Neuronal stem cell (in vitro differentiated cells): ENCODE measurements around the gene NUP210L.

Source experiments
- DNase-seq: peaks from one replicate; pipeline ENCODE4 v3.0.0-alpha.2; 2013; ENCODE audit warnings: low spot score
- H2AFZ ChIP-seq: one replicate; pipeline ENCODE4 v1.6.1; 2013; ENCODE audit warnings: mild to moderate bottlenecking, low read length, inconsistent platforms
- H2AK5ac ChIP-seq: 2 replicates; pipeline ENCODE4 v1.6.1; 2013; ENCODE audit warnings: low read depth, mild to moderate bottlenecking, inconsistent platforms, low read length, moderate library complexity, mixed read lengths
- H2BK120ac ChIP-seq: 2 replicates; pipeline ENCODE4 v1.6.1; 2013; ENCODE audit warnings: low read depth, mild to moderate bottlenecking, inconsistent platforms, low read length, moderate library complexity, mixed read lengths
- H2BK12ac ChIP-seq: one replicate; pipeline ENCODE4 v1.6.1; 2013; ENCODE audit warnings: low read length, inconsistent platforms
- H2BK15ac ChIP-seq: 2 replicates; pipeline ENCODE4 v1.6.1; 2013; ENCODE audit warnings: mild to moderate bottlenecking, low read length, inconsistent platforms, mixed read lengths
- H2BK5ac ChIP-seq: one replicate; pipeline ENCODE4 v1.6.1; 2013; ENCODE audit warnings: inconsistent platforms, mild to moderate bottlenecking, low read length, moderate library complexity
- H3K14ac ChIP-seq: one replicate; pipeline ENCODE4 v1.6.1; 2013; ENCODE audit warnings: low read length, inconsistent platforms
- H3K18ac ChIP-seq: 2 replicates; pipeline ENCODE4 v1.6.1; 2013; ENCODE audit warnings: low read length, inconsistent platforms
- H3K23ac ChIP-seq: 2 replicates; pipeline ENCODE4 v1.6.1; 2013; ENCODE audit warnings: low read depth, mild to moderate bottlenecking, mixed read lengths, low read length, inconsistent platforms; ENCODE audit not compliant: poor library complexity
- H3K27ac ChIP-seq: replicated peaks from 3 replicates; pipeline ENCODE4 v1.5.1; 2013; ENCODE audit warnings: low read length, inconsistent platforms
- H3K27me3 ChIP-seq, 3 experiments: 2 replicates each; pipeline ENCODE4 v1.6.1; 2013; ENCODE audit warnings: low read length in 3 of 3, mild to moderate bottlenecking in 2 of 3, inconsistent platforms in 1 of 3, low read depth in 1 of 3, mixed read lengths in 1 of 3, moderate library complexity in 1 of 3; ENCODE audit not compliant: control insufficient read depth in 3 of 3, insufficient read depth in 3 of 3
- H3K36me3 ChIP-seq, 2 donors: replicated peaks in 1 of 2; 2 replicates each; pipeline ENCODE4 v1.6.1; 2013; ENCODE audit warnings: low read length in 2 of 2; ENCODE audit not compliant: control insufficient read depth in 2 of 2, insufficient read depth in 2 of 2
- H3K4ac ChIP-seq: 2 replicates; pipeline ENCODE4 v1.6.1; 2013; ENCODE audit warnings: inconsistent platforms, mild to moderate bottlenecking, low read length, moderate library complexity
- H3K4me1 ChIP-seq, 2 donors: 1 replicate in 1 of 2; 2 replicates in 1 of 2; pipeline ENCODE4 v1.6.1; 2013; ENCODE audit warnings: low read length in 2 of 2, low read depth in 1 of 2; ENCODE audit not compliant: control insufficient read depth in 2 of 2, insufficient read depth in 1 of 2
- H3K4me2 ChIP-seq: one replicate; pipeline ENCODE4 v1.6.1; 2013; ENCODE audit warnings: mild to moderate bottlenecking, low read length, inconsistent platforms; ENCODE audit not compliant: insufficient read depth, poor library complexity, severe bottlenecking
- H3K4me3 ChIP-seq, 2 donors: 2 replicates each; pipeline ENCODE4 v1.5.1; 2013; ENCODE audit warnings: low read length in 2 of 2, mild to moderate bottlenecking in 2 of 2, inconsistent platforms in 1 of 2, moderate library complexity in 1 of 2
- H3K79me1 ChIP-seq: one replicate; pipeline ENCODE4 v1.6.1; 2013; ENCODE audit warnings: low read depth, mild to moderate bottlenecking, inconsistent platforms, low read length, moderate library complexity
- H3K9ac ChIP-seq: one replicate; pipeline ENCODE4 v1.6.1; 2013; ENCODE audit warnings: mild to moderate bottlenecking, low read depth, low read length, inconsistent platforms; ENCODE audit not compliant: poor library complexity
- H3K9me3 ChIP-seq, 2 donors: replicated peaks in 1 of 2; 2 replicates each; pipeline versions ENCODE3 to v1.6.1; 2013; ENCODE audit warnings: low read length in 2 of 2, mild to moderate bottlenecking in 2 of 2, inconsistent platforms in 1 of 2, low read depth in 1 of 2, mixed read lengths in 1 of 2, moderate library complexity in 1 of 2; ENCODE audit not compliant: control insufficient read depth in 2 of 2, insufficient read depth in 1 of 2
- H4K8ac ChIP-seq: one replicate; pipeline ENCODE4 v1.6.1; 2013; ENCODE audit warnings: low read depth, mild to moderate bottlenecking, inconsistent platforms, low read length, moderate library complexity
- H4K91ac ChIP-seq: one replicate; pipeline ENCODE4 v1.6.1; 2013; ENCODE audit warnings: low read length, low read depth, mild to moderate bottlenecking, inconsistent platforms; ENCODE audit not compliant: poor library complexity
- WGBS, 2 donors: extraction: QIAGEN DNeasy Blood & Tissue Kit; methylation state at CpG; one replicate each; pipeline ENCODE4 v1.1.7; 2013; ENCODE audit warnings: missing lambda C conversion rate in 2 of 2, mixed read lengths in 1 of 2; ENCODE audit not compliant: insufficient read length in 2 of 2, insufficient replicate concordance in 1 of 2; ENCODE audit errors: extremely low coverage in 2 of 2; 5-methylcytosine and 5-hydroxymethylcytosine counted together

Gene NUP210L

DNA sequence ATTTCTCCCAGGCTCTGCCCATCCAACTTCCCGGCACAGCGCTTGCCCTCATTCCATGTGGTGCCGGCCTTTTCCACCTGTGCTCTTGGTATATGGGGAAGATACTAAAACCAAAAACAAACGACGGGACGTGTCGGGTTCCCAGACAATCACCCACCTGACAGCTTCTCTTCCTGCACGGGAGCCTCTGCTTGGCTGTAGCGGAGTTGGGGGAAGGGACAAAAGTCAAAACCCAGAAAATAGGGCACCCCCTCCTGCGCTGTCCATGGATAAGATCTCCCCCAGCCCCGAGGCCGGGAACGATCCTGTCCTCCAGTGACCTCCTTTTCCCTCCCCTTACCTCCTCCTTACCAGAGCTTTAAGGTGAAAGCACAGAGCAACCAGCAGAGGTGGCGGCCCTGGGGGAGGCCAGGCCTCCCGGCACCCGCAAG lies 178.0 kb downstream of the NUP210L start:
- H3K4me1 ChIP-seq: peaks cover 2 to 10% of the 10 kb centered on the region in 2 donors
- peak overlapping the region; percentile 94 to 98 for H3K4me3 ChIP-seq
- no CpG with 5 or more reads among the region's 16 CpGs for WGBS, 2 donors
- no peak overlapping the region for H2BK120ac ChIP-seq
- peak overlapping the region; percentile 28 for H3K14ac ChIP-seq
- H2AFZ ChIP-seq: peak overlapping the region; percentile 94
- no peak overlapping the region for H2BK15ac ChIP-seq
- no peaks in the 10 kb centered on the region for H3K9me3 ChIP-seq
- peak overlapping the region; percentile 90 for H3K9ac ChIP-seq
- no peak overlapping the region for H4K8ac ChIP-seq
- H2BK12ac ChIP-seq: no peak overlapping the region
- H3K23ac ChIP-seq: no peak overlapping the region
- peaks cover 3% of the 10 kb centered on the region for H3K79me1 ChIP-seq
- H3K4me2 ChIP-seq: peak overlapping the region; percentile 92
- H2AK5ac ChIP-seq: no peak overlapping the region
- no peak overlapping the region for H3K4ac ChIP-seq
- H3K36me3 ChIP-seq: peaks cover 16 to 72% of the 10 kb centered on the region in 2 donors
- DNase-seq: no peak
- peak overlapping the region; percentile 57 for H2BK5ac ChIP-seq
- peak overlapping the region; percentile 52 for H3K27ac ChIP-seq
- peak overlapping the region; percentile 88 for H3K18ac ChIP-seq
- H4K91ac ChIP-seq: no peak overlapping the region
- H3K27me3 ChIP-seq: no peaks in the 10 kb centered on the region

DNA sequence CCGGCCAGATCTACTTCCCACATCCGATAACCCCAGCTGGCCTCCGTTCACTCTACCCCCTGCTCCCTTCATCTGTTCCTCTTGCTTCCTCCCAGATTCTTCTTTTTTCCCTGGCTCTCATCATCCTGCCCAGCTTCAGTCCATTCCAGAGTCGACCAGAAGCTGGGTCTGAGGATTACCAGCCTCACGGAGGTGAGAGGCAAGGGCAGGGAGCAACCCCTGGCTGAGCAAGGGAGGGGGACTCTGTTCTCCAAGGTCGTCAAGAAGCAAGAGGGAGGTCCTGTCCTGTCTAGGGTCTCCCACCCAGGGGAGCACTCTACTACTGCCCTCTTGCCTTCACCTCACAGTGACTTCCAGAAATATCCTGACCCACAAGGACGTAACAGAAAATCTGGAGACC lies 181.3 kb downstream of the NUP210L start:
- Histone ChIP-seq H3K18ac (no peak overlapping the region), H3K4me2 (no peak overlapping the region), H4K91ac (no peak overlapping the region), H3K27me3 (no peaks in the 10 kb centered on the region), H4K8ac (no peak overlapping the region), H3K23ac (no peak overlapping the region), H2BK5ac (no peak overlapping the region), H2AFZ (no peak overlapping the region), H3K36me3 (peaks cover 16 to 55% of the 10 kb centered on the region in 2 donors), H2BK12ac (no peak overlapping the region), H2BK120ac (no peak overlapping the region), H3K4me3 (no peak overlapping the region), H3K4ac (no peak overlapping the region), H3K27ac (no peak overlapping the region), H3K79me1 (peaks cover 3% of the 10 kb centered on the region), H3K9ac (no peak overlapping the region), H3K9me3 (no peaks in the 10 kb centered on the region), H2BK15ac (no peak overlapping the region), H3K4me1 (peaks cover 3 to 14% of the 10 kb centered on the region in 2 donors), H3K14ac (no peak overlapping the region), H2AK5ac (no peak overlapping the region)
- WGBS, 2 donors: 100% methylated on average over 2 of the region's 7 CpGs; no CpG with 5 or more reads in 1 of the 2 donors
- DNase-seq: no peak

DNA sequence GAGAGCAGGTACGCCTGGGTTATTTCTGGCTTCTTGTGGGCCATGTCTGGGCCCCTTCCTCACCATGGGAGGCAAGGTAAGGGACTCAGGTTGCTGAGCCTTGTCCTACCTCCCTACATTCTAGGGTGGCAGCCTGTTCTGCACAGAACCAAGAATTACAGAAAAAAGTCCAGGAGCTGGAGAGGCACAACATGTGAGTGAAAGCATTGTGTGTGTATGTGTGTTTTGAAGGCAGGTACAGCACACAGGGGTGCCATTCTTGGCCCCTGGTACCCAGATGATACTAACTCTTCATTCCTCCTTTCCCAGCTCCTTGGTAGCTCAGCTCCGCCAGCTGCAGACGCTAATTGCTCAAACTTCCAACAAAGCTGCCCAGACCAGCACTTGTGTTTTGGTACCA lies 181.8 kb downstream of the NUP210L start:
- Histone ChIP-seq H2BK15ac (no peak overlapping the region), H3K27me3 (no peaks in the 10 kb centered on the region), H3K14ac (no peak overlapping the region), H2BK120ac (no peak overlapping the region), H3K4me1 (peaks cover 6 to 19% of the 10 kb centered on the region in 2 donors), H3K36me3 (peaks cover 16 to 55% of the 10 kb centered on the region in 2 donors), H2AK5ac (no peak overlapping the region), H4K91ac (no peak overlapping the region), H3K27ac (no peak overlapping the region), H4K8ac (no peak overlapping the region), H2BK12ac (no peak overlapping the region), H3K18ac (no peak overlapping the region), H3K4ac (no peak overlapping the region), H2BK5ac (no peak overlapping the region), H3K79me1 (peaks cover 3% of the 10 kb centered on the region), H3K4me2 (no peak overlapping the region), H3K9ac (no peak overlapping the region), H2AFZ (no peak overlapping the region), H3K23ac (no peak overlapping the region), H3K9me3 (no peaks in the 10 kb centered on the region), H3K4me3 (no peak overlapping the region)
- no CpG with 5 or more reads among the region's 3 CpGs for WGBS, 2 donors
- no peak for DNase-seq

DNA sequence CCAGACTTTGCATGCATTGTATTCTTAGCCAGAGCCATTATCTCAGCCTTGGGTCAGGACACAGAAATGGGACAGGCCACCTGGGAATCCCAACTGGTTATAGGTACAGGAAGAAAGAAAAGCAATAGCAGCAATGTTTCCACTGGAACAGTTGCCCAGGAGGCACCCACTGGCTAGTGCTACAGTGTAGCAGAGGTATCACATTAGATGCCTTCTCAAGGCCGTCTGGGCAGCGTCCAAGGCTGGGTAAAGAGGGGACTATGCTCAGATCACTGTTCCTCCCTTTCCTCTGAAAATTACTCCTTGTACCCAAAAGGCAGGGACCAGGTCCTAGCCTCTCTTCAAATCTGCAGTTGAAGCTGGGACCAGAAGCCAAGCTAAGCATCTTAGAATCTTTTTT lies 184.5 kb downstream of the NUP210L start:
- Histone ChIP-seq H3K9ac (no peak overlapping the region), H4K91ac (no peak overlapping the region), H3K14ac (no peak overlapping the region), H2AFZ (no peak overlapping the region), H3K79me1 (no peaks in the 10 kb centered on the region), H4K8ac (no peak overlapping the region), H2BK12ac (no peak overlapping the region), H3K27me3 (no peaks in the 10 kb centered on the region), H3K4me3 (no peak overlapping the region), H3K4ac (no peak overlapping the region), H2BK15ac (no peak overlapping the region), H2BK120ac (no peak overlapping the region), H3K18ac (no peak overlapping the region), H2AK5ac (no peak overlapping the region), H3K23ac (no peak overlapping the region), H3K9me3 (no peaks in the 10 kb centered on the region), H3K27ac (no peak overlapping the region), H3K4me1 (peaks cover 6 to 12% of the 10 kb centered on the region in 2 donors), H3K4me2 (no peak overlapping the region), H3K36me3 (peaks cover 12 to 49% of the 10 kb centered on the region in 2 donors), H2BK5ac (no peak overlapping the region)
- no peak for DNase-seq
- no CpG with 5 or more reads among the region's 2 CpGs for WGBS, 2 donors
